ENCODE measurements around the gene NAP1L5.

GRCh38 chr4:88745175-88745574 is 47.5 kb upstream of the NAP1L5 start:
- TF ChIP-seq REST (IDR thresholded peaks at IDR 0.05; ENCODE audit: insufficient read depth in 1 of 2, low read depth in 2 of 2, low read length in 2 of 2), result no peak
- no peak for TF ChIP-seq POLR2AphosphoS5 (IDR thresholded peaks at IDR 0.05; ENCODE audit: low read depth, low read length)
- TF ChIP-seq FOXP2 (optimal IDR thresholded peaks at IDR 0.05; ENCODE audit: borderline replicate concordance, extremely low read depth, extremely low read length, insufficient read depth), result no peak
- no peak for TF ChIP-seq TAF1 (IDR thresholded peaks at IDR 0.05; ENCODE audit: borderline replicate concordance, insufficient read depth, low read length)
